B cell (primary cell): ENCODE results near the gene GLCCI1.

Source experiments
- CTCF ChIP-seq: fragments of 200-600 bp; IDR thresholded peaks from one replicate; pipeline ENCODE4 v1.8.0; 2022; ENCODE audit warnings: antibody characterized with exemption, mild to moderate bottlenecking
- EZH2 ChIP-seq: IDR thresholded peaks from 2 replicates; pipeline ENCODE4 v1.6.1; 2012; ENCODE audit warnings: borderline replicate concordance, low read depth, mild to moderate bottlenecking, moderate library complexity, low read length; ENCODE audit not compliant: insufficient read depth, poor library complexity, severe bottlenecking

- TF ChIP-seq CTCF (no peak), EZH2 (no peak)
Measured at GRCh38 chr7:8005279-8005678, 36.7 kb downstream of the GLCCI1 start.
